HG02943 (cell line): ENCODE data around the gene FBRSL1.
"Not testable (repeated sequence)": the region's sequence is repeated elsewhere in the genome, so short reads cannot be mapped to it uniquely, and the experiment has no call there.

ENCODE experiments used
- ATAC-seq: cut with Tn5 transposase; IDR thresholded peaks from one replicate; pipeline ENCODE4 v1.9.1; 2021; ENCODE audit warnings: mild to moderate bottlenecking, low read depth, moderate library complexity; ENCODE audit not compliant: unreplicated experiment

FBRSL1 gene

GRCh38 chr12:132469423-132469822 is 20.5 kb upstream of the FBRSL1 start:
- no peak for ATAC-seq

- ATAC-seq: no peak
Observed at GRCh38 chr12:132470397-132470796, 19.6 kb upstream of the FBRSL1 start.

- ATAC-seq: no peak
Observed at GRCh38 chr12:132471011-132471857, 18.7 kb upstream of the FBRSL1 start.

GRCh38 chr12:132471858-132472255 is 18.1 kb upstream of the FBRSL1 start:
- no peak for ATAC-seq

- no peak for ATAC-seq
Observed at GRCh38 chr12:132472386-132472785, 17.6 kb upstream of the FBRSL1 start.

GRCh38 chr12:132474237-132474741 is 15.7 kb upstream of the FBRSL1 start:
- no peak for ATAC-seq

GRCh38 chr12:132474799-132475303 is 15.1 kb upstream of the FBRSL1 start:
- ATAC-seq: not testable (repeated sequence)

- ATAC-seq: no peak
Observed at GRCh38 chr12:132475304-132476037, 14.5 kb upstream of the FBRSL1 start.

GRCh38 chr12:132476038-132476414 is 13.9 kb upstream of the FBRSL1 start:
- no peak for ATAC-seq

- no peak for ATAC-seq
Observed at GRCh38 chr12:132476421-132476820, 13.5 kb upstream of the FBRSL1 start.

- no peak for ATAC-seq
Observed at GRCh38 chr12:132477017-132477702, 12.8 kb upstream of the FBRSL1 start.

GRCh38 chr12:132477703-132478432 is 12.1 kb upstream of the FBRSL1 start:
- no peak for ATAC-seq

GRCh38 chr12:132478433-132478803 is 11.5 kb upstream of the FBRSL1 start:
- ATAC-seq: no peak

GRCh38 chr12:132478845-132479244 is 11.1 kb upstream of the FBRSL1 start:
- ATAC-seq: no peak

- ATAC-seq: no peak
Observed at GRCh38 chr12:132479291-132479690, 10.7 kb upstream of the FBRSL1 start.

GRCh38 chr12:132479938-132480622 is 9.9 kb upstream of the FBRSL1 start:
- ATAC-seq: no peak

GRCh38 chr12:132480623-132481132 is 9.3 kb upstream of the FBRSL1 start:
- no peak for ATAC-seq

GRCh38 chr12:132481345-132481744 is 8.6 kb upstream of the FBRSL1 start:
- no peak for ATAC-seq
